ACC112 (cell line): Measurements from ENCODE around the gene GRIPAP1.
"Not testable (repeated sequence)": the region's sequence is repeated elsewhere in the genome, so short reads cannot be mapped to it uniquely, and the experiment has no call there.

Experiments
- H2AFZ ChIP-seq: fragments of 200-600 bp; sonication (generic); one replicate; pipeline ENCODE4 v1.6.0; 2017; ENCODE audit warnings: antibody characterized with exemption, low read length; ENCODE audit not compliant: unreplicated experiment
- H3K27ac ChIP-seq: fragments of 200-600 bp; sonication (generic); 2 replicates; pipeline ENCODE4 v1.5.1; 2014; ENCODE audit warnings: low read depth, mild to moderate bottlenecking, antibody characterized with exemption, low read length, moderate library complexity
- H3K27me3 ChIP-seq: fragments of 200-600 bp; sonication (generic); 2 replicates; pipeline ENCODE4 v1.6.1; 2014; ENCODE audit warnings: mild to moderate bottlenecking, antibody characterized with exemption, low read length, moderate library complexity, mixed read lengths; ENCODE audit not compliant: insufficient read depth
- H3K36me3 ChIP-seq: fragments of 200-600 bp; sonication (generic); 2 replicates; pipeline ENCODE4 v1.6.1; 2016; ENCODE audit warnings: mild to moderate bottlenecking, antibody characterized with exemption, low read length, moderate library complexity, mixed read lengths; ENCODE audit not compliant: insufficient read depth
- H3K4me1 ChIP-seq: fragments of 200-600 bp; sonication (generic); one replicate; pipeline ENCODE4 v1.6.1; 2016; ENCODE audit warnings: low read length, mixed read lengths; ENCODE audit not compliant: insufficient read depth, unreplicated experiment, control insufficient read depth
- H3K4me3 ChIP-seq: fragments of 200-600 bp; sonication (generic); 2 replicates; pipeline ENCODE4 v1.5.1; 2014; ENCODE audit warnings: mild to moderate bottlenecking, low read depth, low read length
- H3K79me2 ChIP-seq: fragments of 200-600 bp; sonication (generic); one replicate; pipeline ENCODE4 v1.6.0; 2016; ENCODE audit warnings: low read length; ENCODE audit not compliant: control insufficient read depth, unreplicated experiment, insufficient read depth

The GRIPAP1 gene

DNA sequence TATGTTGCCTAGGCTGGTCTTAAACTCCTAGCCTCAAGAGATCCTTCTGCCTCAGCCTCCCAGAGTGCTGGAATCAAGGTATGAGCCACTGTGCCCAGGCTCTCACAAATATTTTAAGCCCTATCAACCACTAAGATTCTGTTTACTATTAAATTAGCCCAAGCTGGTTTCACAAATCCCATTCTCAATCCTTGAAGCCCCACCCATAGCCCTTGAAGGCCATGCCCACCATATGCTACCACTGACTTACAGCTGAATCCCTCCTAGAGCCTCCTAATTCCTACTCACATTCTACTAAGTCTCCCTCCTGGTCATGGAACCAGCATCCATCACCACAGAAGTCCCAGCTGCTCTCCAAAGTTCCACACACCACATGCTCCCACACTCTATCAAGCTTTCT is 9.7 kb downstream of the GRIPAP1 start:
- no peak overlapping the region for H2AFZ ChIP-seq
- H3K79me2 ChIP-seq = no peaks in the 10 kb centered on the region
- no peaks in the 10 kb centered on the region for H3K27me3 ChIP-seq
- no peak overlapping the region for H3K27ac ChIP-seq
- H3K4me1 ChIP-seq = no peaks in the 10 kb centered on the region
- peaks cover 2% of the 10 kb centered on the region; the same call in 1 of the 2 replicates for H3K36me3 ChIP-seq
- H3K4me3 ChIP-seq = no peak overlapping the region

DNA sequence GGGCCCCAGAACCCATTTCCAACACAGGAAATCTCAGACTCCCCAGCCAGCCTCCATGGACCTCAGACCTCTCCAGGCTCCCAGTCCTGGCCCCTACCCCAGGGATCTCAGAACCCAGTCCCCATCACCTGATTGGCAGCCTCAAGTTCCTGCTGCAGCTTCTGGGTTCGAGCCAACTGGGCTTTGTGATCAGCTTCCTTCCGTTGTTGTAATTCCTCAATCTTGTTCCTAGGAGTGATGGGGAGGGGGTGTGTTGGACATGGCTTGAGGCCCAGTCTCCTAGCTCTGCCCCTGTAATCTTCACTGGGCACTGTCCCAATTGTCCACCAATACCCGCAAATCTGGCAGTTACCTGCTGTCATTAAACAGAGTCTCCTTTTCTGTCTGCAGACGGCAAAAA is 12.6 kb downstream of the GRIPAP1 start:
- Histone ChIP-seq H3K4me3 (no peak overlapping the region), H3K36me3 (no peaks in the 10 kb centered on the region), H2AFZ (no peak overlapping the region), H3K27me3 (no peaks in the 10 kb centered on the region), H3K4me1 (no peaks in the 10 kb centered on the region), H3K79me2 (no peaks in the 10 kb centered on the region), H3K27ac (no peak overlapping the region)

DNA sequence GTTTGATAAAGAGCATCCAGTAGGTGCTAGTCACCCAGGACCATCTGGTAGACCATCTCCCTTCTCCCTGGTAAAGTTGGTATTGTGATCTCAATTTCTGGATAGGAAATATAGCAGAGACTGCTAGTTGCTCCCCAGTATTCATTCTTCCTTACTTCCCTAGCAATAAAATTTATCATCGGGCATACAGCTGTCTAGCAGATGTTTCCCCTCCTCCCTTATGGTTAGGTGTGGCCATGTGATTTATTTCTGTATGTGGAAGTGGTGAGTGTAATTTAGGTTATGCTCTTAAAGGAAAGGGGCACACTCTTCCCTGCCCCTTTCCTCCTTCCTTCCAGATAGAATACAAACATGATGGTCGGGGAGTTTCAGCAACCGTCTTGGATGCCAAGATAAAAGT is 18.2 kb downstream of the GRIPAP1 start:
- no peak overlapping the region for H3K27ac ChIP-seq
- H3K4me3 ChIP-seq = no peak overlapping the region
- H3K27me3 ChIP-seq = no peaks in the 10 kb centered on the region
- H2AFZ ChIP-seq = no peak overlapping the region
- no peaks in the 10 kb centered on the region for H3K4me1 ChIP-seq
- H3K36me3 ChIP-seq = no peaks in the 10 kb centered on the region
- H3K79me2 ChIP-seq = no peaks in the 10 kb centered on the region

DNA sequence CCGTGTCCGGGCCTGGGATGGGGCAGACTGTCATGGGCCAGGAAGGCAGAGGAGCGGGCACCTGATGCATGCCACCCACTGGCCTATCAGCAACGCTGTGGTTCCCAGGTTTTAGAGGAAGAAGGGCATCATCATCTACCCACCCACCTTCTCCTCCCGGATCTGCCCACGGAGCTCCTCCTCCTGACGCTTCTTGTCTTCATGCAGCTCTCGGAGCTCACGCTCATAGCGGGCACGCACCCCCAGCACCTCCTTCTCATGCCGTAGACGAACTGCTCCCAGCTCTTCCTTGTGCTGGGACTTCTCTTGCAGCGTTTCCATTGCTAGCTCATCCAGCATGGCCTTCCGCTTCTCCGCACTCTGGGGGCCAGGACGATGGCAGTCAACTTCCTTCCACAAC is 19.0 kb downstream of the GRIPAP1 start:
- H3K79me2 ChIP-seq = no peaks in the 10 kb centered on the region
- no peaks in the 10 kb centered on the region for H3K4me1 ChIP-seq
- no peak overlapping the region for H2AFZ ChIP-seq
- no peak overlapping the region for H3K27ac ChIP-seq
- H3K36me3 ChIP-seq = no peaks in the 10 kb centered on the region
- no peak overlapping the region for H3K4me3 ChIP-seq
- H3K27me3 ChIP-seq = no peaks in the 10 kb centered on the region

DNA sequence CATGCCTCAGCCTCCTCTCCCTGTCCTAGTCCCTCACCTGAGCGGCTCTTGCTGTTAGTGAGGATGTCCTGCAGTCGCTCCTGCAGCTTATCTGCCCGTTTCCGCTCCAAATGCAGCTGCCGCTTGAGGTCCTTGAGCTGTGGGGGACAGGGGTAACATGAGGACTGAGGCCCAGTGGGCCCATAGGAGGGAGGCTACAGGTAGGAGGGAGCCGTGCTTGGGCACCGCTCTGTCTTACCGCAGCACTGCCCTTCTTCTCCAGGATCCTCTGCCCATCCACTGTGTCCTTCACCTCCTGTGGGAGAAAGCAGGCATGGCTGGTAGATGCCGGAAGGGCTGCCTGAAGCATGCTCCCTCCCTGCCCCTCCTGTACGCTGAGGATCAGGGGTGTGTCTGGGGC is 20.9 kb downstream of the GRIPAP1 start:
- no peak overlapping the region for H3K27ac ChIP-seq
- no peaks in the 10 kb centered on the region for H3K4me1 ChIP-seq
- H3K4me3 ChIP-seq = no peak overlapping the region
- no peaks in the 10 kb centered on the region for H3K79me2 ChIP-seq
- no peaks in the 10 kb centered on the region for H3K36me3 ChIP-seq
- H2AFZ ChIP-seq = no peak overlapping the region
- H3K27me3 ChIP-seq = no peaks in the 10 kb centered on the region

DNA sequence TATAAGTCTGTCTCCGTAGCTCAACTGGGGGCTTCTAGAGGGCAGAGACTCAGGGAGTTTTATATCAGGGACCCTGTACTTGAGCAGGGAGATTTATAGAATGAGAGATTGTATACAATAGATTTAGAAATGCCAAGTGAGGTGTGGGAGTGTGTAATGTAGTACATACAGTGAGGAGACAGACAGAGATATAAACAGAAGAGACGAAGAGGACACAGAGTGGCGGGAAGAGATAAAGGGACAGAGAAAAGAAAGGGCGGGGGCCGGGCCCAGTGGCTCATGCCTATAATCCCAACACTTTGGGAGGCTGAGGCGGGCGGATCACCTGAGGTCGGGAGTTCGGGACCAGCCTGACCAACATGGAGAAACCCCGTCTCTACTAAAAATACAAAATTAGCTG is 21.7 kb downstream of the GRIPAP1 start:
- H3K27me3 ChIP-seq, H3K27ac ChIP-seq, H3K79me2 ChIP-seq, H3K4me1 ChIP-seq, H3K36me3 ChIP-seq, H2AFZ ChIP-seq, H3K4me3 ChIP-seq: not testable (repeated sequence)

DNA sequence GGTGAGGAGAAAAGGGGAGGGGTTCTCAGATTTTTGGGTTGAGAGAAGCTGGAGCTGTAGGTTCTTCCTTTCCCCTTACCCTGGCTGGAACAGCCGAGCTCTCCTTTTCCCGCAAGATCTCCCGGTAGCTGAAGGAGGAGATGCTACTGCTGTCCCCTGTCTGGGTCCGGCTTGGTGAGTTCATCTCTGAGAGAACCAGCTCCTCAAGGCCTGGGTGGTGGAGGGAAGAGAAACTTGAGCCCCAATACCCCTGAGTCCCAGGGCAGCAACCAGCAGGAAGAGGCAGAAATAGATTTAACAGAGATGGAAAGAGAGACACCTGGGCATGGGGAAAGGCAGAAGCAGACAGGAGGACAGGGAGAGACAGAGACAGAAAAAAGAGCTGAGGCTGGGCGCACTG is 23.8 kb downstream of the GRIPAP1 start:
- Histone ChIP-seq H3K27ac (no peak overlapping the region), H3K4me3 (no peak overlapping the region), H2AFZ (no peak overlapping the region), H3K36me3 (no peaks in the 10 kb centered on the region), H3K4me1 (no peaks in the 10 kb centered on the region), H3K27me3 (no peaks in the 10 kb centered on the region), H3K79me2 (no peaks in the 10 kb centered on the region)

DNA sequence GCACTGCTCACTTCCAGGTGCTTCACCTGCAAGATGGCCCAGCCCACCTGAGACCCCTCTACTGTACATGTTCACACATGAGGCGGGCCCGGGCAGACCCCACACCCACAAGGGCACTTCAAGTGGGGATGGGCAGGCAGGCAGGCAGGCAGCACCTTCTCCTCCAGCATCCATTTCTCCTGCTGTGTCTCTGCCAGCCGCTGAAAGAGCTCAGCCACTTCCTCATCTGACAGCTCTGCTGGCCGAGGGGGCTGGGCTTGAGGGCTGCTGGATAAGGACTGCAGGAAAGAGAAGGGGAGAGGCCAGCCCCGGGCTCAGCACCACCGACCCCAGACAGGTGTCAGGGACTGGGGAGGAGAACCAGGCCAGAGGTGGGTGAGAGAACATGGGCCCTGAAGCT is 26.0 kb downstream of the GRIPAP1 start:
- Histone ChIP-seq H3K36me3 (no peaks in the 10 kb centered on the region), H3K4me1 (peaks cover 11% of the 10 kb centered on the region), H3K79me2 (no peaks in the 10 kb centered on the region), H3K27me3 (no peaks in the 10 kb centered on the region), H2AFZ (no peak overlapping the region), H3K27ac (no peak overlapping the region), H3K4me3 (no peak overlapping the region)

DNA sequence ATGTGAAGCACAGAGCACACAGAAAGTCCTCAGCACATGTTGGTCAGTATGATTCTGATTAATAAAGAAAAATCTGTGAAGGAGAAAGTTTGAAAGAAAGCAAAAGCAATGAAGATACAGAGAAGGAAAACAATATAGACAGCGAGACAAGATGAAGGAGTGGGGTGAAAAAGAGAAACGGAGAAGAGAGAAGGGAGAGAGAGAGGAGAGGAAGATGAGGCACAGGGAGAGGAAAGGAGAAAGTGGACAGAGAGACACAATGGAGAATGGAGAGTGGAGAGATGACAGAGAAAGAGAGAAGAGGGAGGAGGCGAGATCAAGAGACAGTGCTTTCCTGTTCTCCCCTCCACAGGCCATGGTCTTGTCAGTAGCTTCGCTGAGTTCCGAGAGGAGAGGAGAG is 26.5 kb downstream of the GRIPAP1 start:
- Histone ChIP-seq H3K27me3 (no peaks in the 10 kb centered on the region), H3K79me2 (no peaks in the 10 kb centered on the region), H3K27ac (no peak overlapping the region), H3K4me1 (peaks cover 14% of the 10 kb centered on the region), H3K36me3 (no peaks in the 10 kb centered on the region), H3K4me3 (no peak overlapping the region), H2AFZ (no peak overlapping the region)

DNA sequence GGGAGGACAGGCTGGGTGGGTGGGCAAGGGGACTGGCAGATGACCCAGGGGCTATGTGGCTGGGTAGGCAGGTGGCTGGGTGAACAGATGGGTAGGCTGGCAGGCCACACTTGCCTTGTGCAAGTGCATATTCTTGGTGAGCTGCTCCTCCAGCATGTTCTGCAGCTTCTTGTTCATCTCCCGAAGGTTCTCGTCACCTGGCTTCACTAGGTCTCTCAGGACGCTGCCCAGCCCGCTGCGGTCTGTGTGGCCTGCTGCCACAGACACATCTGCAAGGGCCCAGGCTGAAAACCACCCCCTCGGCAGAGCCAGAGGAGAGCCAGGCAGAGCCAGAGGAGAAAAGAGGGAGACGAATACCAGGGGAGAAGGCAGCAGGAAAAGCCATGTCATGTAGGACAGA is 27.0 kb downstream of the GRIPAP1 start:
- Histone ChIP-seq H3K36me3 (no peaks in the 10 kb centered on the region), H2AFZ (no peak overlapping the region), H3K27me3 (no peaks in the 10 kb centered on the region), H3K27ac (no peak overlapping the region), H3K79me2 (no peaks in the 10 kb centered on the region), H3K4me3 (no peak overlapping the region), H3K4me1 (peaks cover 14% of the 10 kb centered on the region)

DNA sequence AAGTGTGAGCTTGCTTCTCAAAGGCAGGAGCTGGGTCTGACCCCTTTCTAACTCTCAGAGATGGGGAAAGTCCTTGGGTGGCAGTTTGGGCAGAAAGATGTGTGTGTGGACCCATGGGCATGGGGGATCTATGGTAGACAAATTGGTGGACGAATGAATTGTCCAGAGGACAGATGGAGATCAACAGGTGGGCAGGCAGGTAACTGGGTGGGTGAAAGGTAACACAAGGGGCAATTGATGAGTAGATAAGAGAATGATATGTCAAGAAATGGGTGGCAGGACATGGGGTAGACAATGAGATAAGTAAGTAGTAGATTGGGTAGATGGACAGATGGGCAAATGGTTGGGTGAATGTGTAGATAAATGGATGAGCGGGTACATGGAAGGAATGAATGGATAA is 27.5 kb downstream of the GRIPAP1 start:
- H3K27me3 ChIP-seq = no peaks in the 10 kb centered on the region
- no peaks in the 10 kb centered on the region for H3K36me3 ChIP-seq
- H3K4me3 ChIP-seq = no peak overlapping the region
- no peak overlapping the region for H3K27ac ChIP-seq
- no peak overlapping the region for H2AFZ ChIP-seq
- no peaks in the 10 kb centered on the region for H3K79me2 ChIP-seq
- peaks cover 14% of the 10 kb centered on the region for H3K4me1 ChIP-seq

DNA sequence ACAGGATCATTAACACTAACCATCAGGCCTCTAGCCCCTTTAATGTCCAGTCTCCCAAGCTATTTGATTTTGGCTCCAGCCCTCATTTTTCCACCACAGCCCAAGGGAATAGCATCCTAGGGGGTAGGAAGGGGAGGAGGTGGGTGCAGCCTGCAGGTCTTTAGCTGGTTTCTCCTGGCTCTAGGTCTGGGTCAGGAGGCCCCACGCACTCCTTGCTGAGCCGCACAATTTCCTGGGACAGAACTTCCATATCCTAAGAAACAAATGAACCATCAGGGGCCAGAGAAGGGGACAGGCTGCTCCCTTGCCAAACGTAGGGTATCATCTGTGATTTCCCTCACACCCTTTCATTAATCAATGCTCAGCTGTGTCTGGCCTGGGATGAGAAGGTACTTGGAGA is 28.0 kb downstream of the GRIPAP1 start:
- H3K4me1 ChIP-seq = peaks cover 14% of the 10 kb centered on the region
- H2AFZ ChIP-seq = no peak overlapping the region
- H3K27me3 ChIP-seq = no peaks in the 10 kb centered on the region
- no peaks in the 10 kb centered on the region for H3K79me2 ChIP-seq
- no peak overlapping the region for H3K4me3 ChIP-seq
- H3K36me3 ChIP-seq = no peaks in the 10 kb centered on the region
- no peak overlapping the region for H3K27ac ChIP-seq
